ENCODE results near the gene RAB40A.
"Not testable (repeated sequence)": the region's sequence is repeated elsewhere in the genome, so short reads cannot be mapped to it uniquely, and the experiment has no call there.

- TF ChIP-seq, protein P1, sequence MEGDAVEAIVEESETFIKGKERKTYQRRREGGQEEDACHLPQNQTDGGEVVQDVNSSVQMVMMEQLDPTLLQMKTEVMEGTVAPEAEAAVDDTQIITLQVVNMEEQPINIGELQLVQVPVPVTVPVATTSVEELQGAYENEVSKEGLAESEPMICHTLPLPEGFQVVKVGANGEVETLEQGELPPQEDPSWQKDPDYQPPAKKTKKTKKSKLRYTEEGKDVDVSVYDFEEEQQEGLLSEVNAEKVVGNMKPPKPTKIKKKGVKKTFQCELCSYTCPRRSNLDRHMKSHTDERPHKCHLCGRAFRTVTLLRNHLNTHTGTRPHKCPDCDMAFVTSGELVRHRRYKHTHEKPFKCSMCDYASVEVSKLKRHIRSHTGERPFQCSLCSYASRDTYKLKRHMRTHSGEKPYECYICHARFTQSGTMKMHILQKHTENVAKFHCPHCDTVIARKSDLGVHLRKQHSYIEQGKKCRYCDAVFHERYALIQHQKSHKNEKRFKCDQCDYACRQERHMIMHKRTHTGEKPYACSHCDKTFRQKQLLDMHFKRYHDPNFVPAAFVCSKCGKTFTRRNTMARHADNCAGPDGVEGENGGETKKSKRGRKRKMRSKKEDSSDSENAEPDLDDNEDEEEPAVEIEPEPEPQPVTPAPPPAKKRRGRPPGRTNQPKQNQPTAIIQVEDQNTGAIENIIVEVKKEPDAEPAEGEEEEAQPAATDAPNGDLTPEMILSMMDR (IDR thresholded peaks at IDR 0.05 in 8 of 11, conservative IDR thresholded peaks at IDR 0.05 in 3 of 11) = not testable (repeated sequence)
- TF ChIP-seq POLR2A (IDR thresholded peaks at IDR 0.05) = not testable (repeated sequence)
These were observed 25.7 kb downstream of the RAB40A start for GRCh38 chrX:103493578-103493977.
